Measurements from ENCODE around the gene ZNF236.

ZNF236 gene

GRCh38 chr18:76977684-76978232 lies 155.4 kb downstream of the ZNF236 start:
- no peak for TF ChIP-seq FOXM1 (IDR thresholded peaks at IDR 0.05; ENCODE audit: borderline replicate concordance, low read depth)
- no peak for TF ChIP-seq EGR1 (IDR thresholded peaks at IDR 0.05)
- no peak for TF ChIP-seq CEBPB (IDR thresholded peaks at IDR 0.05)
- TF ChIP-seq USF1 (IDR thresholded peaks at IDR 0.05) = no peak
- no peak for TF ChIP-seq MAX (IDR thresholded peaks at IDR 0.05)
- TF ChIP-seq EP300 (IDR thresholded peaks at IDR 0.05; ENCODE audit: borderline replicate concordance) = no peak
- TF ChIP-seq YY1 (IDR thresholded peaks at IDR 0.05; ENCODE audit: low read depth) = no peak
- no peak for TF ChIP-seq RAD21 (IDR thresholded peaks at IDR 0.05; ENCODE audit: low read depth)
- no peak for TF ChIP-seq CREB1 (IDR thresholded peaks at IDR 0.05; ENCODE audit: low read depth)
- no peak for TF ChIP-seq TEAD4 (IDR thresholded peaks at IDR 0.05)
- TF ChIP-seq ZBTB7A (IDR thresholded peaks at IDR 0.05; ENCODE audit: low read depth) = no peak
- TF ChIP-seq REST (IDR thresholded peaks at IDR 0.05; ENCODE audit: low read depth) = no peak
- TF ChIP-seq NFIC (IDR thresholded peaks at IDR 0.05) = no peak
- no peak for TF ChIP-seq TAF1 (IDR thresholded peaks at IDR 0.05; ENCODE audit: low read depth)
- no peak for TF ChIP-seq TCF12 (IDR thresholded peaks at IDR 0.05; ENCODE audit: low read depth)

- no peak for TF ChIP-seq REST (IDR thresholded peaks at IDR 0.05; ENCODE audit: low read depth)
- TF ChIP-seq USF1 (IDR thresholded peaks at IDR 0.05) = no peak
- no peak for TF ChIP-seq CEBPB (IDR thresholded peaks at IDR 0.05)
- TF ChIP-seq TAF1 (IDR thresholded peaks at IDR 0.05; ENCODE audit: low read depth) = no peak
- no peak for TF ChIP-seq FOXM1 (IDR thresholded peaks at IDR 0.05; ENCODE audit: borderline replicate concordance, low read depth)
- TF ChIP-seq NFIC (IDR thresholded peaks at IDR 0.05) = no peak
- TF ChIP-seq ZBTB7A (IDR thresholded peaks at IDR 0.05; ENCODE audit: low read depth) = no peak
- TF ChIP-seq TEAD4 (IDR thresholded peaks at IDR 0.05) = no peak
- TF ChIP-seq MAX (IDR thresholded peaks at IDR 0.05) = no peak
- TF ChIP-seq CREB1 (IDR thresholded peaks at IDR 0.05; ENCODE audit: low read depth) = no peak
- no peak for TF ChIP-seq EP300 (IDR thresholded peaks at IDR 0.05; ENCODE audit: borderline replicate concordance)
- TF ChIP-seq EGR1 (IDR thresholded peaks at IDR 0.05) = no peak
- no peak for TF ChIP-seq TCF12 (IDR thresholded peaks at IDR 0.05; ENCODE audit: low read depth)
- TF ChIP-seq YY1 (IDR thresholded peaks at IDR 0.05; ENCODE audit: low read depth) = no peak
- no peak for TF ChIP-seq RAD21 (IDR thresholded peaks at IDR 0.05; ENCODE audit: low read depth)
Measured at GRCh38 chr18:76978616-76979015, 156.3 kb downstream of the ZNF236 start.

GRCh38 chr18:76979111-76979751 lies 156.9 kb downstream of the ZNF236 start:
- TF ChIP-seq TCF12 (IDR thresholded peaks at IDR 0.05; ENCODE audit: low read depth) (no peak), MAX (IDR thresholded peaks at IDR 0.05) (no peak)

GRCh38 chr18:76979906-76980305 lies 157.5 kb downstream of the ZNF236 start:
- TF ChIP-seq CREB1 (IDR thresholded peaks at IDR 0.05; ENCODE audit: low read depth) = no peak
- no peak for TF ChIP-seq FOXM1 (IDR thresholded peaks at IDR 0.05; ENCODE audit: borderline replicate concordance, low read depth)
- TF ChIP-seq YY1 (IDR thresholded peaks at IDR 0.05; ENCODE audit: low read depth) = no peak
- no peak for TF ChIP-seq REST (IDR thresholded peaks at IDR 0.05; ENCODE audit: low read depth)

Data from Ishikawa (cell line).